ENCODE results near the gene CABLES1. TPM values are rescaled to one million over a fixed set of nuclear protein-coding genes. Genes with fewer than 3 reads are reported as not detected.
A peak's percentile ranks its signal among the peaks of the same experiment; 100 is the strongest.

The CABLES1 gene
- total and polyA plus RNA-seq, 2 of the 8 experiments (the other 6 are each of a cell fraction or from before 2014, with no cell fraction given) = 9.2 to 26.4 TPM

DNA sequence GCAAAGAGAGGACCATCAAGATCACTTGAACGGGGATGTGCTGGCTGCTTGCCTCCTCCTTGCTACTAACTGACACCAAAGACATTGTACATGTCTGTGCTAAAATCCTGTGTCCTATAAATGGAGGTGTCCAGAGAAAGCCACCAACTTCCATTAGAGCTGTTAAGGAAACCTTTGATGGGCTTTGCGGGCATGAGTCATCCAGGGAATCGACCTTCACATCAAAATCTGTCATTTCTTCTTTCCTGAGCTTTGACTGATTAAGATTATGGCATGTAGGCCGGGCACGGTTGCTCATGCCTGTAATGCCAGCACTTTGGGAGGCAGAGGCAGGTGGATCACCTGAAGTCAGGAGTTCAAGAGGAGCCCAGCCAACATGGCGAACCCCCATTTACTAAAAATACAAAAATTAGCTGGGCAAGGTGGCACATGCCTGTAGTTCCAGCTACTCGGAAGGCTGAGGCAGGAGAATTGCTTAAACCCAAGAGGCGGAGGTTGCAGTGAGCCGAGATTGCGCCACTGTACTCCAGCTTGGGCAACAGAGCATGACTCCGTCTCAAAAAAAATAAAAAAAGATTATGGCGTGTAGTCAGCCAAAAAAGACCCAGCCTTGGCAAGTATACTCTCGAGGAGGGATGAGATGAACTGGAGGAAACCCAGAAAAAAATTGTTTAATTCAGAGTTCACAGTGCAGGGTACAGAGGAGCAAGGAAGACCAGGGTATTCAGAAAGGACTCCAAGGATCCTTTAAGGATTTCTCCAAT lies 115.8 kb downstream of the CABLES1 start:
- H3K9ac ChIP-seq (replicated peaks in 1 of 4; ENCODE audit: extremely low read depth in 1 of 4, low read depth in 3 of 4, low read length in 3 of 4) = no peak overlapping the region
- WGBS, 2 experiments (ENCODE audit: extremely low coverage in 1 of 2, insufficient coverage in 1 of 2, insufficient read length in 1 of 2, insufficient replicate concordance in 2 of 2, low coverage in 1 of 2, low lambda C conversion rate in 2 of 2, missing lambda C conversion rate in 1 of 2) = 95% methylated on average over 13 of the region's 13 CpGs; no CpG with 5 or more reads in 1 of the 2 experiments
- no peaks in the 10 kb centered on the region for H3K23me2 ChIP-seq (ENCODE audit: low read depth, low read length)
- ChIA-PET CTCF (ENCODE audit: partially characterized antibody) (interaction anchor here (1.8 kb wide), 1 partner anchor 10 kb away, joined by 5 read pairs; no protein-coding TSS in a partner anchor), POLR2A (ENCODE audit: partially characterized antibody) (no interaction called here)
- no peaks in the 10 kb centered on the region for H3K79me2 ChIP-seq (ENCODE audit: control insufficient read depth in 1 of 2, insufficient read depth in 2 of 2, low read length in 2 of 2)
- H3K4me1 ChIP-seq (replicated peaks in 1 of 4; ENCODE audit: control insufficient read depth in 3 of 4, insufficient read depth in 4 of 4, low read length in 3 of 4) = no peaks in the 10 kb centered on the region
- no peak overlapping the region for H3K14ac ChIP-seq (ENCODE audit: insufficient read length)
- H3K23ac ChIP-seq (ENCODE audit: insufficient read length) = no peak overlapping the region
- no peaks in the 10 kb centered on the region; the same call in 1 of the 2 replicates for H3K79me1 ChIP-seq (ENCODE audit: low read depth, low read length)
- H3K18ac ChIP-seq (ENCODE audit: extremely low read depth, low read length) = no peak overlapping the region; the same call in 1 of the 2 replicates
- TF ChIP-seq EP300 (IDR thresholded peaks at IDR 0.05; ENCODE audit: borderline replicate concordance in 1 of 2, low read depth in 2 of 2, low read length in 2 of 2) (no peak), SUZ12 (IDR thresholded peaks at IDR 0.05; ENCODE audit: low read length) (no peak), SIRT6 (IDR thresholded peaks at IDR 0.05; ENCODE audit: low read length) (no peak), BACH1 (IDR thresholded peaks at IDR 0.05; ENCODE audit: low read length) (no peak), CTCF (IDR thresholded peaks at IDR 0.05; ENCODE audit: control extremely low read depth in 1 of 3, insufficient read depth in 1 of 3, low read depth in 1 of 3, low read length in 3 of 3) (no peak), CREB1 (IDR thresholded peaks at IDR 0.05) (no peak), JUN (IDR thresholded peaks at IDR 0.05; ENCODE audit: low read depth, low read length) (no peak), KDM1A (IDR thresholded peaks at IDR 0.05; ENCODE audit: borderline replicate concordance, low read length) (no peak), CBX5 (IDR thresholded peaks at IDR 0.05; ENCODE audit: low read depth, low read length) (no peak)
- H4K91ac ChIP-seq (replicated peaks; ENCODE audit: insufficient read length, low read length) = no peak overlapping the region
- H3K27ac ChIP-seq (ENCODE audit: low read depth, low read length) = no peak overlapping the region
- H3K4me2 ChIP-seq (ENCODE audit: insufficient read depth in 1 of 2, low read depth in 2 of 2, low read length in 2 of 2) = no peak overlapping the region
- H2BK20ac ChIP-seq (ENCODE audit: low read length) = no peak overlapping the region
- no peak for FAIRE-seq
- no peak overlapping the region for H3K4ac ChIP-seq (replicated peaks; ENCODE audit: insufficient read length, low read depth, low read length)
- no peak overlapping the region for H2BK120ac ChIP-seq (replicated peaks; ENCODE audit: low read depth, low read length)
- H2AFZ ChIP-seq (ENCODE audit: low read length) = no peak overlapping the region
- H2AK5ac ChIP-seq (ENCODE audit: low read depth, low read length) = no peak overlapping the region
- H3K9me3 ChIP-seq (ENCODE audit: insufficient read depth in 2 of 2, low read depth in 1 of 2, low read length in 1 of 2) = peaks cover 5 to 10% of the 10 kb centered on the region in 2 experiments; a peak in 3 of 4 replicates
- DNase-seq (ENCODE audit: low read depth in 1 of 2, low spot score in 2 of 2) = no peak
- 0 out of 2 replicates have a peak overlapping the region, but pooled peaks have one; percentile 81 for H2BK15ac ChIP-seq (ENCODE audit: low read length)
- H4K5ac ChIP-seq (ENCODE audit: insufficient read length, low read depth, low read length) = no peak overlapping the region
- no peak overlapping the region for H3K56ac ChIP-seq (replicated peaks; ENCODE audit: insufficient read length, low read depth, low read length)
- no peak overlapping the region for H3K4me3 ChIP-seq (ENCODE audit: extremely low read depth in 1 of 4, insufficient read depth in 2 of 4, low read depth in 3 of 4, low read length in 4 of 4)
- H2BK12ac ChIP-seq (ENCODE audit: low read depth, low read length) = no peak overlapping the region; the same call in 1 of the 2 replicates
- no peak overlapping the region for H2BK5ac ChIP-seq (ENCODE audit: low read depth, low read length)
- no peaks in the 10 kb centered on the region; a peak in 1 of 7 replicates for H3K27me3 ChIP-seq (replicated peaks in 1 of 4; ENCODE audit: control insufficient read depth in 3 of 4, extremely low read depth in 1 of 4, insufficient read depth in 3 of 4, low read length in 3 of 4)
- no peak overlapping the region for H4K8ac ChIP-seq (ENCODE audit: extremely low read depth, insufficient read depth, low read length)
- H4K20me1 ChIP-seq (replicated peaks in 1 of 2; ENCODE audit: control insufficient read depth in 1 of 2, insufficient read depth in 2 of 2, low read length in 2 of 2) = no peaks in the 10 kb centered on the region
- peaks cover 0 to 45% (median 31%) of the 10 kb centered on the region in 4 experiments for H3K36me3 ChIP-seq (ENCODE audit: control insufficient read depth in 2 of 4, insufficient read depth in 4 of 4, low read length in 3 of 4)
